Medulla oblongata (tissue), 1 donor: Measurements from ENCODE around the gene SCAMP4.

ENCODE experiments used
- DNase-seq: peaks from one replicate; pipeline ENCODE4 v3.0.0-alpha.2; 2015; ENCODE audit errors: extremely low spot score

Gene SCAMP4

DNA sequence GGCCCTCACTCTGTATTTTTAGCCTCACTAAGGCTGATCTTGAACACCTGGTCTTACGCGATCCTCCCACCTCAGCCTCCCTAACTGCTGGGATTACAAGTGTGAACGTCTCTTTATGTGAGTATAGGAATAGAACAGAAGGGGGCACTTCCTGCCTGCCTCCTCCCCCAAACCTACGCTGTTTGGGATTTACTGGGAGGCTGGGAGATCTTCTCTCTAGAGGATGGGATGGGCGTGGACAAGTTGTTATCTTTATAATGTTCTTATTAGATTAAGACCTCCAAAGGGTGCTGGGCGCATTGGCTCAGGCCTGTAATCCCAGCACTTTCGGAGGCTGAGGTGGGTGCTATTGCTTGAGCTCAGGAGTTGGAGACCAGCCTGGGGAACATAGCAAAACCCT is 32.9 kb downstream of the SCAMP4 start:
- DNase-seq, result no peak

DNA sequence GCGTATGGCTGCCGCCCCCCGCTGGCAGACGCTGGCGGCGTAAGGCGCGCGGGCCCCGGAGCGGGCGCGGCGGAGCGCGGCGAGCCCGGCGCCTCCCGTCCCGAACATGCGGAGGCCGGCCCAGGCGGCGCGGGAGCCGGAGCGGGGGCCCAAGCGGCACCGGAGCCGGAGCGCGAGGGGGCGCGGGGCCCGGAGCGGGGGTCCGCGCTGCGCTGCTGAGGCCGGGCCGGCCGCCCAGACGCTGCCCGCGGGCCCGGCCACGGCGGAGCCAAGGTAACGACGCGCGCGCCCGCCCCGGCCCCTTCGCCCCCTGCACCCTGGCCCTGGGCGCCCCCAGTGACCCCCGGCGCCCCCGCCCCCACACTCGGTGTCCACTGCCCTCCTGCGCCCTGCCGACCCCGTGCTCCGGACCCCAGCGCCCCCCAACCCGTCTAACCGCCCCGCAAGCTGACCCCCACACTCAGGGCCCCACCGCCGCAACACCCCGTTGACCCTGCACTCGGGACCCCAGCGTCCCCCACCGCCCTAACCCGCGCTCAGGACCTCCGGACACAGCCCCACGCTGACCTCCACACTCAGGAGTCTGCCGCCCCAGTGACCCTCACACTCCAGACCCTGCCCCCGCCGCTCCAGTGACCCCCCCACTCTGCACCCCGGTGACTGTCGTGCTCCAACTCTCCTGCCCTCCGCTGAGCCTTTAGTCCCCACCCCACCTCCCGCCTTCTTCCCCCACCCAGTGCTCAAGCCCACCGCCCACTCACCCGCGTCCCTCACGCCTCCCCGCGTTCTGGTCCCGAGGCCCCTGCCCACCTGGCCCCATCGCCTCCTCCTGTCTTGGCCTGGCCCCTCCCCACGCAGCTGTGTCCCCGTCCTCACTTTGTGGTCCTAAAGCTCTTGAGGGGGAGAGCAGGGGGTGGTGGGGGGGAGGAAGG is 36.2 kb downstream of the SCAMP4 start, which contains the start of gene CSNK1G2:
Gene CSNK1G2 (plus strand): TSS at position 27 of the 932 bp plus-strand sequence. CDS start 28,601 bp downstream, outside the sequence.
- no peak for DNase-seq

DNA sequence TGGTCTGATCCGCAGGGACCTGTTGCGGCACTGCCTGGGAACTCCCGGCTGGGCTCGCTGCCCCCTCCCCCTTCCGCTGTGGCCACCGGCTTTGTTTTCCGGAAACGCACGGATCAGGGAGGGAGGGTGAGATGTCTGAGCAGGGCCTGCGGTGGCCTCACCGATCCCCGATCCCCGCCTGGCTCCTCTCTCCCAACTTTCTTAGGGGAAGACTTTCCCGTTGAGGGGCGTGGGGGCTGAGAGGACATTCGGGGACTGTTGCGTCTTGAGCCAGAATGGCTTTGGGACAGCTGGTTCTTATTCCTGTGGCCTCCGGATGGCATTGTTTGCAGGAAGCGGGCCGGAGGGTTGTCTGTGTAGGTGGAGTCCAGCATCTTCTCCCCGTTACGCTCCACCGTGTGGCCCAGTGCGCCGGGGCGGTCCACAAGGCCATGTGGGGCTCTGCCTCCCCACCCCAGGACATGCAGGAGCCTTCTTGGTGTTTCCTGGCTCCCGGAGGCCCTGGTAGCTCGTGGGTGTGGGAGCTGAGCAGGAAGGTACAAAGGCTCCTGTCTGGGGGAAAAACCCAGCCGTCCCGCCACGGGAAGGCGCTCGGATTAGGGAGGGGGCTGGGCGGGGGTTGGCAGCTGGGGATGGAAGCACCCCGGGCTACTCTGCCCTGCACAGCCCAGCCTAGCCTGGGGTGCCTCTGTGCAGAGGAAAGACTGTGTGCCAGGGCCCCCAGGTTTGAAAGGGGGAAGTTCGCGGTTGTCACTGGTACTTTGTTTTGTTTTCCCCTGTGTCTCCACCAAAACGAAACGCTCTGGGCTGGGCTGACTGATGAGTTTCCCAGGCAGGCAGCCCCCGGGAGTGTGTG is 37.1 kb downstream of the SCAMP4 start:
- peak; percentile 64 for DNase-seq

GRCh38 chr19:1942934-1943555 is 37.8 kb downstream of the SCAMP4 start:
- no peak for DNase-seq

GRCh38 chr19:1943661-1944087 is 38.5 kb downstream of the SCAMP4 start:
- DNase-seq, result no peak

DNA sequence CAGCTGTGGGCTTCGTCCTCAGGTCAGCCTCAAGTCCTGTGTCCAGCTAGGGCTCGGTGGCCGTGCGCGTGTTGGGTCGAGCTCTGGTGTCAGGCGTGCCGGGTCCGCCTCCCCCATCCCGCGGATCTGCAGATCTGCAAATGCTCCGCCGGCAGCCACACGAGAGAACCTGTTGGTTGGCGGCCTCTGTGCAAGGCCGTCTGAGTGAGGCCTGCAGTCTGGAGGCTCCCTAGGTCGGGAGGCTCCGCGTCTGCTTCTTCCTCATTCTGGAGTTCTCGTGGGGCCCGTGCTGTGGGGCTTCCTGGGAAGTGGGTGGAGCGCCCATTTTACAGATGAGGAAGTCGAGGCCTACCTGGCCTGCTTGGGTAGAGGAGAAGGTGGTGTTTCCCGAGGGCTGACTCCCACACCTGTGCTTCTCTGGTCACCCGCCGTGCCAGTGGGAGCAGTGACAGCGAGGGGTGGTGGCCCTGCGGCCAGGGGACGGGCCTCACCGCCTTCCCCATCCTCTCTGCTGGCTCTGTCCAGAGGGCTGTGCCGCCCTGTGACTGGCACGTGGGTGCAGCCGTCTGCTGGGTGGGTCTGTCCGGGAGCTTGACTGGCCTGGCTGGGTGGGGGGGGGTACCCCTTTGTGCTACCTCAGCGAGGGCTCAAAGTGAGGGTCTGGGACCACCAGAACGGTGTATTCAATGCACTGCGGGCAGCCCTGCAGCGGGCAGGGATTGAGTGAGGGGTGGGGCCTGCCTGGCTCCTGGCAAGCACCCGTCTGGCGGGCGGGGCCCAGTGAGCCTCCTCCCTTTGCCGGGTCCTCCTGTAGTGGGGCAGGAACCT is 39.1 kb downstream of the SCAMP4 start:
- no peak for DNase-seq

DNA sequence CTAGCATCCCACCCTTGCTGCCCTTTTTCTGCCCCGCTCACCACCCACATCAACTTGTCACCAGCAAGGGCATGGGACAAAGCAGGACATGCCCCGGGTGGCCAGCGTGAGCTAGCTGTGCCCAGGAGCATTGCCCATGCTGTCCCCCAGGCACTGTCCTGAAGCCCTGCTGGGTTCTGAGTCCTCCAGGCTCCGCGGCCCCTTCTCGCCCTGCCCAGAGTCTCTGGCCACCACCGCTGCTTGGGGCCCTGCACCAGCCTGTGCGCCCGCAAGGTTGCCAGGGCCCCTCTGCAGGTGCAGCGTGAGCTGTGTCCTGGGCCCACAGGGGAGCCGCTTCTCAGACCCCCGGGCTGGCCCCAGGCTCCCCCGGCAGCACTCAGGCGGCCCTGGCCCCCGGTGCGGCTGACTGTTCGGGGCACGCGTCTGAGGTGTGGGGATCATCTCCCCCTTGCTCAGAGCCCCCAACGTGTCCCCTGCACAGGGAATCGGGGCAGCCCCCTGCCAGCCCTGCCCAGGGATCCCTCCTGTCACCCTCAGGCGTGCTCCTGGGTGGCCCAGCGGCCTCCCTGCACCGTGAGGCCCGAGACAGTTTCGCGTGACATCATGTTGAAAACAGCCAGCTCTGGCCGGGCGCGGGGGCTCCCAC is 39.8 kb downstream of the SCAMP4 start:
- no peak for DNase-seq

- no peak for DNase-seq
Measured at GRCh38 chr19:1945899-1946298, 40.7 kb downstream of the SCAMP4 start.

- no peak for DNase-seq
Measured at GRCh38 chr19:1947651-1948209, 42.5 kb downstream of the SCAMP4 start.

DNA sequence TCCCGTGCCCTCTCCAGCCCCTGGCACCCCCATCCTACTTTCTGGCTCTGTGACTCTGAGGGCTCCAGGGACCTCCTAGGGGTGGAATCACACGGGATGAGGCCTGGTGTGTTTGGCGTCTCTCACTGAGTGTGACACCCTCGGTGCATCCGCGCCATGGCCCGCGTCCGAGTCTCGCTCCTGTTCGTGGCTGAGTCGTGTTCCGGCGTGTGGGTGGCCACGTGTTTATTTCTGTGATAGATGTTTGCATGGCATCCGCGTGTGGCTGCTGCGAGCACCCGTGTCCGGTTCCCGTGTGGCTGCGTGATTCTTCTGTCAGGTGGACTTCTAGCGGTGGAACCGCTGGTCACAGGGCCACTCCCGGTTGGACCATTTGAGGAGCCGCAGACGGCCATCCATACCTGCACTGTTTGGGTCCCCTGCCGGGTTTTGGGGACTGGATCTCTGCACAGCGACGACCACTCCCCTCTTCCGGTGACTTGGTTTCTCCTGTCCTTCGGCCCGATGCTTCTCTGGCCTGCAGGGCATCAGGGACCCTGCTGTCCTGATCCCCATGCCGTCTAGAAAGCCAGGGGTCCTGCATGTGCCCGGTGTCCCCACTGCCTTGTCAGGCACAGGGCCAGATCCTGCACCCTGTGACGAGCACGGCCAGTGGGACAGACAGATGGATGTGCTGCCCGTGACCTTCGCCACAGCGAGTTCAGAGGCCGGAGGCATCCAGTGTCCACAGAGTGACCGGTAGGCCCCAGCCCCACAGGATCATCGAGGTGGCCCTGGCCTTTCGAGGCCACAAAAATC is 44.3 kb downstream of the SCAMP4 start:
- DNase-seq, result no peak

DNA sequence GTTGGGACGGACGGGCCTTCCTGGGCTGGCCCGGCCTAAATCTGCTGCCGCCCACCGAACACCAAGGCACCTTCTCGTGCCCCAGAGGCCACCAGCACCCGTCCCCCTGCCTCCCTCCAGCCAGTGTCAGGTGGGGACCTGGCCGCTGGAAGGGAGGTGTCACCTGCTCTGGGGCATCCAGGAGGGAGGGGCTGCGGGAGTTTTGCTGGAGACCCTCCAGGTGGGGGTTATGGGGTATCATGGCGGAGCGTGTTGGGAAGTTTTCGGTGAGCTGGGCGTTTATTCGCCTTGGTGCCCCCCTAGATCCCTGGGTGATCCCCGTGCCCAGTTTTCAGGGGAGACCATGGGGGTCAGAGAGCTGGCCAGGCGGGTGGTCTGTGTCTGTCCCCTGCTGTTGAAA is 45.4 kb downstream of the SCAMP4 start:
- no peak for DNase-seq

GRCh38 chr19:1952635-1953034 is 47.4 kb downstream of the SCAMP4 start:
- no peak for DNase-seq

DNA sequence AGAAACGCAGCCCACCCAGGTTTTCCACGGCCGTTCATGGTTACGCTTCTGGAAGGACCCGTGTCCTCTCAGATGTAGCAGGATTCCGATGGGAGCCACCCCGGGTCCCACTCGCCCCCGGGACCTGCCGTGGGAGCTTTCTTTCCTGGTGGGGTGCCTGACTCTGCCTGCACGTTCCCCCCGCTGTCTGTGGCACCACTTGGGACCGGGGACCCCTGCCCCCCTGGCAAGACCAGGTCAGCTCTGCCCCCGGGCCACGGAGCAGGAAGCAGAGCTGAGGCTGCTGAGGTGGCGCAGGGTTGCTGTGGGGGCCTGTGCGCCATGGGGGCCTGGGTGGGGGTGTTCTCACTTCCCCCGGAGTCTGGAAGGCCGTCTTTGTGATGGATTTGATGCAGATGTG is 47.8 kb downstream of the SCAMP4 start:
- no peak for DNase-seq

- no peak for DNase-seq
Measured at GRCh38 chr19:1953441-1954094, 48.4 kb downstream of the SCAMP4 start.

GRCh38 chr19:1954532-1954933 is 49.3 kb downstream of the SCAMP4 start:
- no peak for DNase-seq

GRCh38 chr19:1955171-1956121 is 50.2 kb downstream of the SCAMP4 start:
- DNase-seq, result no peak

DNA sequence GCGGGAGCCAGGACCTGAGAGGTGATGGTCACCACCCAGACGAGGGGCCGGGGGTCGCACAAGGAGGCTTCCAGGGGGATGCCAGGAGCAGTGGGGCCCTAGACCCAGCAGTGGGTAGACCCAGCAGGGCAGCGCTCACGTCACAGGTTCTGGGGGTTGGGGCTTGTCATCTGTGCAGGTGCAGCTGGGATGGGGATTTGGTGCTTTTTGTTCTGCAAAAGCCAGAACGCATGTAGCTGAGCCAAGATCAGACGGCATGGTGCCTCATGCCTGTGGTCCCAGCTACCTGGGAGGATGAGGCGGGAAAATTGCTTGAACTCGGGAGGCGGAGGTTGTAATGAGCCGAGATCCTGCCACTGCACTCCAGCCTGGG is 50.9 kb downstream of the SCAMP4 start:
- DNase-seq, result no peak
